Activated CD4-positive, alpha-beta memory T cell treated with anti-CD3 and anti-CD28 coated beads, Interleukin-2, amount 10 ng/mL, durations not matched to agents 7 days and 5 days (primary cell): Measurements from ENCODE around the gene ZNF429. TPM values are rescaled to one million over a fixed set of nuclear protein-coding genes. Genes with fewer than 3 reads are reported as not detected.
"Not testable (repeated sequence)": the region's sequence is repeated elsewhere in the genome, so short reads cannot be mapped to it uniquely, and the experiment has no call there.

Source experiments
- CTCF ChIA-PET: fragments of 350-600 bp; sonication (Branson Sonifier 250); formaldehyde crosslinking; loops from one replicate; lab custom pipeline; 2021; ENCODE audit warnings: antibody characterized with exemption, inconsistent platforms; lab: Charles Lee
- POLR2A ChIA-PET: fragments of 350-600 bp; sonication (Branson Sonifier 250); formaldehyde crosslinking; loops from one replicate; lab custom pipeline; 2021; ENCODE audit warnings: antibody characterized with exemption; lab: Charles Lee
- DNase-seq: peaks from one replicate; pipeline ENCODE4 v3.0.0-alpha.2; 2020
- H3K27ac Mint-ChIP-seq: one replicate; pipeline ENCODE4 v1.8.0; 2021; ENCODE audit warnings: mild to moderate bottlenecking, mixed read lengths
- H3K27me3 Mint-ChIP-seq: one replicate; pipeline ENCODE4 v1.8.0; 2021; ENCODE audit warnings: mixed read lengths
- H3K36me3 Mint-ChIP-seq: one replicate; pipeline ENCODE4 v1.8.0; 2021; ENCODE audit warnings: low read depth, mixed read lengths
- H3K4me1 Mint-ChIP-seq: one replicate; pipeline ENCODE4 v1.8.0; 2021; ENCODE audit warnings: mixed read lengths
- H3K4me3 Mint-ChIP-seq: one replicate; pipeline ENCODE4 v1.8.0; 2021; ENCODE audit warnings: mild to moderate bottlenecking, mixed read lengths
- H3K9me3 Mint-ChIP-seq: one replicate; pipeline ENCODE4 v1.8.0; 2021; ENCODE audit warnings: mixed read lengths
- total RNA-seq, 2 experiments: library from RNA; stranded (reverse); gene quantifications; one replicate each; pipeline ENCODE4 v1.2.3, GENCODE V29; 2021

Gene ZNF429
- total RNA-seq, 2 experiments from 2014 or later: 8.0 to 8.3 TPM

GRCh38 chr19:21484631-21485030 lies 20.8 kb upstream of the ZNF429 start:
- no peak for DNase-seq
- Mint-ChIP-seq H3K4me1 (no peaks in the 10 kb centered on the region), H3K36me3 (peaks cover 9% of the 10 kb centered on the region), H3K27ac (no peak overlapping the region), H3K9me3 (peaks cover 24% of the 10 kb centered on the region), H3K4me3 (no peak overlapping the region), H3K27me3 (no peaks in the 10 kb centered on the region)
- ChIA-PET POLR2A (interaction anchor here (1.2 kb wide), 1 partner anchor 464 kb away, joined by 3 read pairs; the partner anchor contains the start of gene ZNF430), CTCF (interaction anchor here (2.5 kb wide), 1 partner anchor 21 kb away, joined by 19 read pairs; the partner anchor contains the start of gene ZNF429)

GRCh38 chr19:21485926-21486325 lies 19.5 kb upstream of the ZNF429 start:
- DNase-seq: no peak
- H3K36me3 Mint-ChIP-seq: peaks cover 12% of the 10 kb centered on the region
- ChIA-PET CTCF (no interaction called here), POLR2A (no interaction called here)
- peaks cover 35% of the 10 kb centered on the region for H3K9me3 Mint-ChIP-seq
- no peak overlapping the region for H3K4me3 Mint-ChIP-seq
- H3K4me1 Mint-ChIP-seq: no peaks in the 10 kb centered on the region
- H3K27ac Mint-ChIP-seq: no peak overlapping the region
- no peaks in the 10 kb centered on the region for H3K27me3 Mint-ChIP-seq

GRCh38 chr19:21487969-21488368 lies 17.4 kb upstream of the ZNF429 start:
- H3K27me3 Mint-ChIP-seq: no peaks in the 10 kb centered on the region
- peaks cover 40% of the 10 kb centered on the region for H3K9me3 Mint-ChIP-seq
- H3K4me1 Mint-ChIP-seq: no peaks in the 10 kb centered on the region
- H3K27ac Mint-ChIP-seq: no peak overlapping the region
- H3K36me3 Mint-ChIP-seq: peaks cover 15% of the 10 kb centered on the region
- ChIA-PET POLR2A (no interaction called here), CTCF (no interaction called here)
- no peak overlapping the region for H3K4me3 Mint-ChIP-seq
- DNase-seq: no peak

GRCh38 chr19:21491146-21491545 lies 14.3 kb upstream of the ZNF429 start:
- Mint-ChIP-seq H3K4me3 (no peak overlapping the region), H3K36me3 (peaks cover 18% of the 10 kb centered on the region), H3K27ac (no peak overlapping the region), H3K9me3 (peaks cover 54% of the 10 kb centered on the region), H3K4me1 (no peaks in the 10 kb centered on the region), H3K27me3 (no peaks in the 10 kb centered on the region)
- DNase-seq: no peak
- CTCF ChIA-PET: no interaction called here
- POLR2A ChIA-PET: no interaction called here

- H3K9me3 Mint-ChIP-seq: peaks cover 65% of the 10 kb centered on the region
- H3K27me3 Mint-ChIP-seq: no peaks in the 10 kb centered on the region
- peaks cover 12% of the 10 kb centered on the region for H3K36me3 Mint-ChIP-seq
- no peak overlapping the region for H3K27ac Mint-ChIP-seq
- DNase-seq: no peak
- ChIA-PET POLR2A (no interaction called here), CTCF (no interaction called here)
- H3K4me1 Mint-ChIP-seq: no peaks in the 10 kb centered on the region
- H3K4me3 Mint-ChIP-seq: no peak overlapping the region
Observed at GRCh38 chr19:21492947-21493906, 12.2 kb upstream of the ZNF429 start.

- H3K4me1 Mint-ChIP-seq: no peaks in the 10 kb centered on the region
- CTCF ChIA-PET: no interaction called here
- no peaks in the 10 kb centered on the region for H3K27me3 Mint-ChIP-seq
- POLR2A ChIA-PET: no interaction called here
- peaks cover 52% of the 10 kb centered on the region for H3K9me3 Mint-ChIP-seq
- H3K36me3 Mint-ChIP-seq: peaks cover 4% of the 10 kb centered on the region
- DNase-seq: no peak
- H3K4me3 Mint-ChIP-seq: no peak overlapping the region
- no peak overlapping the region for H3K27ac Mint-ChIP-seq
Observed at GRCh38 chr19:21496876-21497275, 8.5 kb upstream of the ZNF429 start.

- H3K4me1 Mint-ChIP-seq: no peaks in the 10 kb centered on the region
- H3K9me3 Mint-ChIP-seq: peaks cover 45% of the 10 kb centered on the region
- DNase-seq: no peak
- peaks cover 4% of the 10 kb centered on the region for H3K36me3 Mint-ChIP-seq
- no peak overlapping the region for H3K4me3 Mint-ChIP-seq
- ChIA-PET POLR2A (no interaction called here), CTCF (interaction anchor here (1.2 kb wide), 1 partner anchor 295 kb away, joined by 3 read pairs; no protein-coding TSS in a partner anchor)
- no peaks in the 10 kb centered on the region for H3K27me3 Mint-ChIP-seq
- no peak overlapping the region for H3K27ac Mint-ChIP-seq
Observed at GRCh38 chr19:21498651-21499050, 6.8 kb upstream of the ZNF429 start.

GRCh38 chr19:21508198-21508597 lies 2.8 kb downstream of the ZNF429 start:
- POLR2A ChIA-PET: no interaction called here
- H3K27ac Mint-ChIP-seq: no peak overlapping the region
- H3K27me3 Mint-ChIP-seq: no peaks in the 10 kb centered on the region
- peaks cover 25% of the 10 kb centered on the region for H3K4me1 Mint-ChIP-seq
- CTCF ChIA-PET: no interaction called here
- DNase-seq: no peak
- no peak overlapping the region for H3K4me3 Mint-ChIP-seq
- peaks cover 25% of the 10 kb centered on the region for H3K9me3 Mint-ChIP-seq
- H3K36me3 Mint-ChIP-seq: peaks cover 54% of the 10 kb centered on the region

- H3K27ac Mint-ChIP-seq, POLR2A ChIA-PET, H3K27me3 Mint-ChIP-seq, H3K4me3 Mint-ChIP-seq, DNase-seq, CTCF ChIA-PET: not testable (repeated sequence)
- peaks cover 53% of the 10 kb centered on the region for H3K36me3 Mint-ChIP-seq
- peaks cover 31% of the 10 kb centered on the region for H3K9me3 Mint-ChIP-seq
- peaks cover 14% of the 10 kb centered on the region for H3K4me1 Mint-ChIP-seq
Observed at GRCh38 chr19:21511058-21511457, 5.7 kb downstream of the ZNF429 start.

GRCh38 chr19:21512609-21513008 lies 7.2 kb downstream of the ZNF429 start:
- H3K27me3 Mint-ChIP-seq, H3K4me1 Mint-ChIP-seq, CTCF ChIA-PET: not testable (repeated sequence)

GRCh38 chr19:21513651-21514050 lies 8.2 kb downstream of the ZNF429 start:
- no peak overlapping the region for H3K4me3 Mint-ChIP-seq
- ChIA-PET POLR2A (no interaction called here), CTCF (interaction anchor here (1.5 kb wide), 1 partner anchor 8 kb away, joined by 3 read pairs; the partner anchor contains the start of gene ZNF429)
- H3K27ac Mint-ChIP-seq: no peak overlapping the region
- H3K9me3 Mint-ChIP-seq: peaks cover 37% of the 10 kb centered on the region
- peaks cover 45% of the 10 kb centered on the region for H3K36me3 Mint-ChIP-seq
- H3K27me3 Mint-ChIP-seq: no peaks in the 10 kb centered on the region
- DNase-seq: no peak
- peaks cover 2% of the 10 kb centered on the region for H3K4me1 Mint-ChIP-seq

More at GRCh38 chr19:21512609-21513008, 7.2 kb downstream of the ZNF429 start:
- H3K4me3 Mint-ChIP-seq, DNase-seq, POLR2A ChIA-PET, H3K27ac Mint-ChIP-seq: not testable (repeated sequence)
- Mint-ChIP-seq H3K9me3 (peaks cover 39% of the 10 kb centered on the region), H3K36me3 (peaks cover 50% of the 10 kb centered on the region)

- POLR2A ChIA-PET: no interaction called here
- peaks cover 48% of the 10 kb centered on the region for H3K9me3 Mint-ChIP-seq
Observed at GRCh38 chr19:21519488-21519887, 14.1 kb downstream of the ZNF429 start.

GRCh38 chr19:21532904-21533303 lies 27.5 kb downstream of the ZNF429 start:
- H3K27ac Mint-ChIP-seq: no peak overlapping the region
- no peaks in the 10 kb centered on the region for H3K4me1 Mint-ChIP-seq
- no peak overlapping the region for H3K4me3 Mint-ChIP-seq
- peaks cover 60% of the 10 kb centered on the region for H3K36me3 Mint-ChIP-seq
- ChIA-PET CTCF (no interaction called here), POLR2A (no interaction called here)
- no peaks in the 10 kb centered on the region for H3K27me3 Mint-ChIP-seq
- no peak for DNase-seq
- peaks cover 50% of the 10 kb centered on the region for H3K9me3 Mint-ChIP-seq

More at GRCh38 chr19:21519488-21519887, 14.1 kb downstream of the ZNF429 start:
- H3K4me3 Mint-ChIP-seq: no peak overlapping the region
- DNase-seq: no peak
- CTCF ChIA-PET: interaction anchor here (1.0 kb wide), 1 partner anchor 14 kb away, joined by 3 read pairs; the partner anchor contains the start of gene ZNF429
- H3K27me3 Mint-ChIP-seq: no peaks in the 10 kb centered on the region
- H3K36me3 Mint-ChIP-seq: peaks cover 55% of the 10 kb centered on the region
- peaks cover 1% of the 10 kb centered on the region for H3K4me1 Mint-ChIP-seq
- no peak overlapping the region for H3K27ac Mint-ChIP-seq
